Gastroesophageal sphincter (tissue), 4 donors: ENCODE measurements around the gene EXOC1. TPM values are rescaled to one million over a fixed set of nuclear protein-coding genes. Genes with fewer than 3 reads are reported as not detected.

Experiments used
- ATAC-seq: fragments of 150-250 bp; one replicate; pipeline ENCODE4 v1.9.1; 2016; ENCODE audit warnings: mild to moderate bottlenecking, moderate library complexity
- H3K27ac ChIP-seq, 4 donors: fragments of 200-600 bp; sonication (generic) in 3 of 4; 1 replicate in 3 of 4; 2 replicates in 1 of 4; pipeline ENCODE4 v1.5.1; 2016 to 2019
- H3K27me3 ChIP-seq: fragments of 200-600 bp; sonication (generic); one replicate; pipeline ENCODE4 v1.5.1; 2019
- H3K36me3 ChIP-seq, 2 donors: fragments of 200-600 bp; sonication (generic); one replicate each; pipeline ENCODE4 v1.5.1; 2019; ENCODE audit warnings: control low read depth in 1 of 2
- H3K4me1 ChIP-seq, 3 donors: fragments of 200-600 bp; sonication (generic); 1 replicate in 2 of 3; 2 replicates in 1 of 3; pipeline ENCODE4 v1.5.1; 2016 to 2019; ENCODE audit warnings: control low read depth in 2 of 3
- H3K4me3 ChIP-seq, 2 donors: fragments of 200-600 bp; sonication (generic); one replicate each; pipeline ENCODE4 v1.5.1; 2019; ENCODE audit warnings: mild to moderate bottlenecking in 1 of 2, moderate library complexity in 1 of 2
- H3K9me3 ChIP-seq, 3 donors: fragments of 200-600 bp; sonication (generic); one replicate each; pipeline ENCODE4 v1.5.1; 2017 to 2019; ENCODE audit warnings: control low read depth in 2 of 3
- CTCF ChIP-seq, 4 experiments: fragments of 200-600 bp in 2 of 4; fragments of 450-650 bp in 2 of 4; sonication (generic) in 1 of 4; IDR thresholded peaks; one replicate each; pipeline ENCODE4 v1.5.1; 2017 to 2019; ENCODE audit warnings: antibody characterized with exemption in 4 of 4, mild to moderate bottlenecking in 2 of 4, moderate library complexity in 2 of 4
- EP300 ChIP-seq: sonication (generic); formaldehyde crosslinking; IDR thresholded peaks from one replicate; pipeline ENCODE4 v1.6.1; 2017; ENCODE audit warnings: antibody characterized with exemption, mild to moderate bottlenecking
- POLR2A ChIP-seq, 2 donors: fragments of 450-650 bp; IDR thresholded peaks; one replicate each; pipeline ENCODE4 v1.6.1; 2017; ENCODE audit warnings: antibody characterized with exemption in 2 of 2, mild to moderate bottlenecking in 2 of 2, moderate library complexity in 1 of 2
- POLR2AphosphoS5 ChIP-seq: sonication (generic); formaldehyde crosslinking; IDR thresholded peaks from one replicate; pipeline ENCODE4 v1.6.1; 2017; ENCODE audit warnings: antibody characterized with exemption
- WGBS, 2 donors: methylation state at CpG; one replicate each; pipeline ENCODE4 v1.1.5; 2018; ENCODE audit warnings: low coverage in 1 of 2; 5-methylcytosine and 5-hydroxymethylcytosine counted together
- total RNA-seq, 4 donors: library from RNA; depleted of rRNA; stranded (reverse); fragments of >200 nt; gene quantifications; one replicate each; pipeline ENCODE4 v1.1.0, GENCODE V29; 2016

EXOC1 gene
- total RNA-seq, 4 donors from 2014 or later: 30.2 to 48.6 (median 38.8) TPM

GRCh38 chr4:55827582-55827981, 25.9 kb upstream of the EXOC1 start:
- no peaks in the 10 kb centered on the region for H3K36me3 ChIP-seq
- H3K4me1 ChIP-seq: no peaks in the 10 kb centered on the region
- no peak for ATAC-seq
- no peaks in the 10 kb centered on the region for H3K9me3 ChIP-seq
- TF ChIP-seq POLR2A (IDR thresholded peaks at IDR 0.05): no peak
- no peak for TF ChIP-seq EP300
- no peak for TF ChIP-seq CTCF (IDR thresholded peaks at IDR 0.05)
- no peak for TF ChIP-seq POLR2AphosphoS5
- H3K27ac ChIP-seq: no peak overlapping the region
- peaks cover 11% of the 10 kb centered on the region for H3K27me3 ChIP-seq
- WGBS, 2 donors: 44 to 63% methylated on average over 2 of the region's 2 CpGs
- no peak overlapping the region for H3K4me3 ChIP-seq

- ATAC-seq: no peak
- no peak for TF ChIP-seq POLR2A (IDR thresholded peaks at IDR 0.05)
- no peak for TF ChIP-seq EP300
- no peak for TF ChIP-seq CTCF (IDR thresholded peaks at IDR 0.05)
- no peak for TF ChIP-seq POLR2AphosphoS5
- Histone ChIP-seq H3K27ac (no peak overlapping the region), H3K27me3 (peaks cover 13% of the 10 kb centered on the region), H3K4me3 (no peak overlapping the region), H3K36me3 (no peaks in the 10 kb centered on the region), H3K4me1 (no peaks in the 10 kb centered on the region), H3K9me3 (no peaks in the 10 kb centered on the region)
- 50 to 59% methylated on average over 3 of the region's 3 CpGs for WGBS, 2 donors
Observed at GRCh38 chr4:55830048-55830447, 23.4 kb upstream of the EXOC1 start.

DNA sequence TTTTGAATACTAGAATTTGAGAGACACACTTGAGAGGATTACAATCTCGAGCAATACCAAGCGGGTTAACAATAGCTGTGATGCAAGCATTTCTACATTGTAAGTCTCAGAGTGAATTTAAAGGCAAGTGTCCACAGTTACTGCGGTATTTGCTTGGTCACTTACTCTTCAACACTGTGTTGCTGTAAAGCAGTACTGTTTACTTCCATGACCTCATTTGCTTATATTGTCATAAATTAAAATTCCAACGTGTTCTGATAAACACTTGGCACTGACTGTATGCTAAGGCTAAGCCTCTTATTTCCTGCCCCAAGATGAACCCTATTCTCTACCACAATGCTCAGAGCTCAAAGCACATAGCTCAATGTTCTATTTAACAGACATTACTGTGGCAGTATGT, 22.7 kb upstream of the EXOC1 start:
- no peak for TF ChIP-seq POLR2A (IDR thresholded peaks at IDR 0.05)
- no peak for TF ChIP-seq CTCF (IDR thresholded peaks at IDR 0.05)
- no peak for TF ChIP-seq POLR2AphosphoS5
- TF ChIP-seq EP300: no peak
- Histone ChIP-seq H3K36me3 (no peaks in the 10 kb centered on the region), H3K9me3 (no peaks in the 10 kb centered on the region), H3K4me3 (no peak overlapping the region), H3K27ac (no peak overlapping the region), H3K27me3 (peaks cover 13% of the 10 kb centered on the region), H3K4me1 (no peaks in the 10 kb centered on the region)
- WGBS, 2 donors: 49 to 55% methylated on average over 4 of the region's 4 CpGs
- no peak for ATAC-seq

GRCh38 chr4:55834086-55834795, 19.2 kb upstream of the EXOC1 start:
- Histone ChIP-seq H3K9me3 (peaks cover 0 to 6% (median 0%) of the 10 kb centered on the region in 3 donors), H3K27me3 (peaks cover 12% of the 10 kb centered on the region), H3K27ac (no peak overlapping the region), H3K4me1 (no peaks in the 10 kb centered on the region), H3K4me3 (no peak overlapping the region), H3K36me3 (no peaks in the 10 kb centered on the region)
- ATAC-seq: no peak
- TF ChIP-seq EP300 (no peak), CTCF (IDR thresholded peaks at IDR 0.05) (no peak), POLR2AphosphoS5 (no peak), POLR2A (IDR thresholded peaks at IDR 0.05) (no peak)
- WGBS, 2 donors: 88 to 91% methylated on average over 2 to 3 of the region's 3 CpGs

DNA sequence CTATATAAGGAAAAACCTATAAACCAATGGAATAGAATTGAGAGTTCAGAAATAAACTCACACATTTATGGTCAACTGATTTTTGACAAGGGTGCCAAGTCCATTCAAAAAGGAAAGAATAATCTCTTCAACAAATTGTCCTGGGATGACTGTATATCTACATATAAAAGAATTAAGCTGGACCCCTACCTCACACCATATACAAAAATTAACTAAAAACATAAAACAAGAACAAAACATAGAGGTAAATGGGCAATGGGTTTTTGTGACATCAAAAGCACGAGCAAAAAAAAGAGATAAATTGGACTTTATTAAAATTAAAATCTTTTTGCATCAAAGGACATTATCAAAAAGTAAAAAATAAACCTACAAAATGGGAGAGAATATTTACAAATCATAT, 15.5 kb upstream of the EXOC1 start:
- H3K27me3 ChIP-seq: peaks cover 17% of the 10 kb centered on the region
- TF ChIP-seq CTCF (IDR thresholded peaks at IDR 0.05): no peak
- no peak for TF ChIP-seq EP300
- TF ChIP-seq POLR2A (IDR thresholded peaks at IDR 0.05): no peak
- TF ChIP-seq POLR2AphosphoS5: no peak
- 61 to 80% methylated on average over 1 of the region's 1 CpG for WGBS, 2 donors
- H3K27ac ChIP-seq: no peak overlapping the region
- H3K36me3 ChIP-seq: no peaks in the 10 kb centered on the region
- no peak overlapping the region for H3K4me3 ChIP-seq
- peaks cover 0 to 6% (median 0%) of the 10 kb centered on the region in 3 donors for H3K9me3 ChIP-seq
- no peak for ATAC-seq
- no peaks in the 10 kb centered on the region for H3K4me1 ChIP-seq
